COR-L47 (cell line): ENCODE data around the gene DCLRE1B.

Experiments
- DNase-seq: peaks from one replicate; lab custom pipeline; 2025; lab: John Stamatoyannopoulos, UW

Gene DCLRE1B

DNA sequence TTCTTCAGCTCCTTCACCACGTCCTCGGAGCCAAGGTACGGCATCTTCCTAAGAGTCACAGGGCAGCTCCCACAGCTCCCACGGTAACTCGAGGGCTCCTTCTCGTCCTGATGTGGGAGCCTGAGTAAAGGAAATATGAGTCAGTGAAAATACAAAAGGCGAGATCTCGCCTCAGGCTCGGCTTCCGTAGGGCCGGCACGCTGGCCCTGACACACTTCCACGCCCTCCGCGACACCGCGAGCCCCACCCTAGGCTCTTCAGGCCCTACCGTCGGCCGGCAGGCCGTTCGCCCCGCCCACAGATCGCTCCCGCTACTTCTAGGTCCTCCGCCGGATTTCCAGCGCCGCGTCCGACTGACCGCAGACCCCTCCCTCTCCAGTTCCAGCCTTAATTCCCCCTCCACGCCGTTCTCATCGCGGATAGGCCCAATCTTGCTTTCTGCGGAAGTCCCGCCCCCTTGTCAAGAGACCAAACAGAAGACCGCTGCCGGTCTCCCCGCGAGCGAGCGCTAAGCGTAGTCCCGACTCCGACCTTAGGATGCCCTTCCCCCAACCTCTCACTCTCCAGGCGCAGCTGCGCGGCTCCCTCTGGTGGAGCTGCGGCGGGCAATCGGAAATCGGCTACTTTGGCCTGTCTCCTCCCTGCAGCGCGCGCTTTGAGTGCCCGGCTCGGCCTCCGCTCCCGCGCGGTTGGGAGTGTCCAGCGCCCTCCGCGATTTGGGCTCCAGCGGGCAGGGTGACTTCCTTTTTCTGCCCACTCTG is at the start of gene DCLRE1B, which contains the start of gene AP4B1:
Gene DCLRE1B, plus strand, starts transcription at position 653 of the 761 bp plus-strand sequence. CDS start 261 bp downstream, outside the sequence.
Gene AP4B1, minus strand, starts transcription at position 126 of the 761 bp plus-strand sequence. Its CDS starts 82 bp downstream, at position 44.
- DNase-seq, result peak; percentile 100

DNA sequence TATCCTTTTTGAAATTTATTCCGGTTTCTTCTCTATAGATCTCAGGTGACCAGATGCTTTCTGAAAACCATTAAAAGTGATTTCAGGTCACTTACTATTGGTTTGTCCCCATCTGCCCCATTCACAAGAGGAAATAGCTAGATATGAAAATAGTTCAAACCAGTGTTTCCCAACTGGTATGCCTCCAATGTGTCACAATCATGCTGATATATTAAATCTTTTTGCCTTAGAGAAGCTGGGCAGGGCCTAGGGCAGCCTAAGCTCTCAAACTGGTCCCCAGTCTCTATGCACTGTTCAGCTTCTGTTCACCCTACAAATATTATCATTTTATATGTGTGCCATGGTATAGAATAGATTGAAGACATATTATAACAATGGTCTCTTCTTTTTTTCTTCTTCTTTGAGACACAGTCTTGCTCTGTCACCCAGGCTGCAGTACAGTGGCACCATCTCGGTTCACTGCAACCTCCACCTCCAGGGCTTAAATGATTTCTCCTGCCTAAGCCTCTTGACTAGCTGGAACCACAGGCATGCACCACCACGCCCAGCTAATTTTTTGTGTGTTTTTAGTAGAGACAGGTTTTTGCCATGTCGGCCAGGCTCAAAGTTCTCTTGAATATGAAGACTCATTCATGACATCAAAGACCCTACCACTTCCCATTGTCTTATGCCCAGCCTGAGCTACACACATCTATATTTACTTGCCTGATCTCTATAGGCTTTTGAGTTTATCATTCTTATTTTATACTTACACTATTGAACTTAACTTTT is 49.3 kb upstream of the DCLRE1B start:
- DNase-seq, result no peak

DNA sequence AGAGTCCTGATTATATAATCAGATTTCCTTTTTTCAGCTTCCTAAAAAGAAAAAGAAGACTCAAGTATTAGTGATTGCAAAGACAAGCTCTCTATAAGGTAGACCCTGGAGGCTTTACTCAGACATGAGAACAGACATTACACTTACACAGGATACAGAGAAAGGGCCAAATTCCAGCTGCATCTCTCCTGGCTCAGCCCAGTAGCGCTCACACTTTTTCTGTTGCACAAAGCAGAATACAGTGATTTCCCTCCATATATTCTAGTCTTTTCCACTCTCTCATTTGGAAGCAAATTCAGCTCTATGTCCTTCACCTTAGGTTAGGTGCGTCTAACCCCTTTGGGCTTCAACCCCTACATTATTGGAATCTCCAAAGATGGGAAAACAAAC is 48.7 kb upstream of the DCLRE1B start:
- DNase-seq, result no peak

DNA sequence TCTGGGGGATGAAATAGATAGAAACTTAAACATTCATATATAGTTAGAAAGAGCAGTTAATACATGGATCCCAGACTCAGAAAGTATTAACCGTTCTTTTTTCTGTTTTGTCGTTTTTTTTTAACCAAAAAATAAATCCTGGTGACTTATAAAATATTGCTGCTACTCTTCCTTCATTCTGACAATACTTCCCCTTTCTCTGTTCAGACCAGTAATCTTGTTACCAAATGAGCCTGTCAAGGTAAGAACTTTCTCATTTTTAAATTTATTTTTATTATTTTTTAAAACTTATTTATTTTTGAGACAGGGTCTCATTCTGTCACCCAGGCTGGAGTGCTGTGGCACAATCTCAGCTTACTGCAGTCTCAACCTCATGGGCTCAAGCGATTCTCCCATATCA is 47.4 kb upstream of the DCLRE1B start:
- DNase-seq, result no peak

DNA sequence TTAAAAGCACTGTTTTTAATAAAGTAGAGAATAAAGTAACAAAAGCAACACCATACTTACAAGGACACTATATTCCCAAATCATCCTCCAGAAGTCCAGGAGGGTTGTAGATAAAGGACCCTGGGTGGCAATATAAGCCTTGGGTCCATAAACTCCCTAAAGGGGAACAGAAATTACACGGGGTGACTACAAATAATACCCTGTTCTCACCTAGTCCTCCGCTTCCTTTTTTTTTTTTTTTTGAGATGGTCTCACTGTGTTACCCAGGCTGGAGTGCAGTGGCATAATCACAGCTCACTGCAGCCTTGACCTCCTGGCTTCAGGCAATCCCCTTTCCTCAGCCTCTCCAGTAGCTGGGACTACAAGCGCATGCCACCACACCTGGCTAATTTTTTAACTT is 46.7 kb upstream of the DCLRE1B start:
- no peak for DNase-seq

DNA sequence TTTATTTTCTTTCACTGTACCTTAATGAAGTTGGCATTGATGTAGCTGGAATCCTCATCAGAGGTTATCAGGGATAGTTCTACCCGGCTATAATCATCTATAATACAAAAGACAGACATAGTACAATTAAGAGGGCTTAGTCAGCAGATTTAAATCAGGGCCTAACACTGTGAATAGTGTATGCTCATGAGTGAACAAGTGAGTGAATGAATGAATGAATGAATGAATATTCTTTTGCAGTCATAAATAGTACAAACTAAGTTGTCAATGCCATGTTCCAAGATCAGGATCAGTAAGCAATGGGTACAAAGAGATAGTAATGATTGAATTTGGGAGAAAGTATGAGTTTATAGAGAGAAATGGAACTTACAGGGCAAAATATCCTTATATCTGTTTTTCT is 46.1 kb upstream of the DCLRE1B start:
- DNase-seq, result no peak

DNA sequence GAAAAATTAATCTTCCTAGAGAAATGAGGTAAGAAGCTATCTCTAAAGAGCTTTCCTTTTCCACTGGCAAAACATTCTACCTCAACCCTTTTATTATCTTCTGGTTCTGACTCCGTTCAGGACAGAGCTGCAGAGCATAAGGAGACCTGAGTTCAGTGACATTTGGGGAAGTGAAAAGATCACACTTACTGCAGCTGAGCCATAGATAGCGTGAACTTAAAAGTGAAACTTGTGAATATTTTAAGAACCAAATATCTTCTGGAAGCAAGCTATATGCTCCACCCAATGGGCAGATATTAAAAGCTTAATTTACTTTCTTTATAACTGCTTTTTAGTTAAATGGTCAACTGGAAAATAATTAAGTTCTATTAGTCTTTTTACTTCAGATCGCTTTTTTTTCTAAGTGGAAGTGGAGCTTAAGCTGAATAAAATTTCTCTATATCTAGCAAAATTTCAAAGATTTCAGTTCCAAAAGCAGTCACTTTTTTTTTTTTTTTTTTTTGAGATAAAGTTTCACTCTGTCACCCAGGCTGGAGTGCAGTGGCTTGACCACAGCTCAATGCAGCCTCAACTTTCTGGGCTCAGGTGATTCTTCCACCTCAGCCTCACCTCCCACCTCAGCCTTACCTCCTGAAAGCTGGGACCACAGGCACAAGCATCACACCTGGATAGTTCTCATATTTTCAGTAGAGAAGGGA is 45.5 kb upstream of the DCLRE1B start:
- no peak for DNase-seq

DNA sequence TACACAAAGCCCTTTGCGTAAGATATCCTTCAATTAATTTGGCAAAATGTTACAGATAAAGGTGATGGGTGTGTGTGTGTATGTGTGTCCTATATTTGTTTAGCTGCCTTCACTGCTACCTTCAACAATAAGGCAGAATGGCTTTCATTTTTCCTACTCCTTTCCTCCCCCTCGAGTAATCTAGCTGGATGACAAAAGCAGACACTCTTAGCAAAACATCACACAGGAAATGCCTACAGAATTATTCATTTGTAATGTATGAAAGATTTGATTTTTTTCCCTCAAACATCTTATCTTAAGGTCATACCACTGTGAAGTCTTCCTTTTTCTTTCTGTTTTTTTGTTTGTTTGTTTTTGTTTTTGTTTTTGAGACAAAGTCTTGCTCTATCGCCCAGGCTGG is 44.2 kb upstream of the DCLRE1B start:
- no peak for DNase-seq

DNA sequence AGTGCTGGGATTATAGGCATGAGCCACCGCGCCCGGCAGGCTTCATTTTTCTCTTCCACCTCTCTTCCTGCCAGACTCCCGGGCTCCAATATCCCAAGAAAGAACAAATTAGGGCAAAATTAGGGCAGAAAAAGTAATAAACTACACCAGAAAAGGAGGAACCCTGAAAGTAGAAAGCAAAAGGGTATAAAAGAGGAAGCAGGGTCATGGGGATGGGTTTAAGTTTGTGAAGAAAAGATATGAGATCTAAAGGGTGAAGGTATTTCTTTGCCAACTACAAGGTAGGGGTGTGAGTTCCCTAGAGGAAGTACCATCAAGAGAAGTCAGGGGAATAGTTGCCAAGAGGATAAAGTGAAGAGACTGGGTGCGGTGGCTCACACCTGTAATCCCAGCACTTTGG is 43.5 kb upstream of the DCLRE1B start:
- no peak for DNase-seq

DNA sequence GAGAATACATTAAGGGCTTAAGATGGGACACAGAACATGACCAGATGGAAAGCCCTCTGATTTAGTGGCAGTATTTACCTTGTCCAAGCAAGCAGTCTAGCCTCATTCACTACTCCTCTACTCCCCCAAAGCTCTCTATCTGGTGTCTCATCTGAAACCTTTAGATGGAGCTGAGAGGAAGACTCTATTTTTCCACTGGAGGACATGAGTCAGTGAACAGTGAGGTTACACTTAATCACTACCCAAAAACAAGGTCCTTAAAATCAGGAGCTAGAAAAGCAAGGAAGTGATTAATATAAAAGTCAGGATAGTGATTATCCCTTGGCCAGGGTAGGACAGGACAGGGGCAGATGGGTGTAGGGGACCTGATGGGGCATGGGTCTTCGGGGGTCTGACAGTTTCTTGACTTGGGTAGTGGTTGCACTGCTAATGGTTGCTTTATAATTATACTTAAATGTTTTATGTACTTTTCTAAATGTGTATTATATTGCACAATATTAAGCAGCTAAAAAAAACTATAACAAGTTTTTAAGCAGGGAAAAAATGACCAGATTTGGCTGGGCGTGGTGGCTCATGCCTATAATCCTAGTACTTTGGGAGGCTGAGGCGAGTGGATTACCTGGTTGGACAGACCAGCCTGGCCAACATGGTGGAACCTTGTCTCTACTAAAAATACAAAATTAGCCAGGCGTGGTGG is 36.6 kb upstream of the DCLRE1B start:
- DNase-seq, result no peak

DNA sequence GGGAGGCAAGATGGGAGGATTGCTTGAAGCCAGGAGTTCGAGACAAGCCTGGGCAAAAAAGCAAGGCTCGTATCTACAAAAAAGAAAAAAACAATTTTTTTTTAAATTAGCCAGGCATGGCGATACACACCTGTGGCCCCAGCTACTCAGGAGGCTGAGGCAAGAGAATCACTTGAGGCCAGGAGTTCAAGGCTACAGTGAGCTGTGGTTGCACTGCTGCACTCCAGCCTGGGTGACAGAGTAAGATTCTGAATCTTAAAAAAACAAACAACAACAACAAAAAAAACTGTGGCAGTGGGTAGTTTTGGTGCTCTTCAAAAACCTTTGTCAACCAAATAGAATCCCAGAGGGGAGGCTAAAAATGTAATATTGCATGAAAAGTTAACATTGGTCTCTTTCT is 34.3 kb upstream of the DCLRE1B start:
- DNase-seq, result no peak

DNA sequence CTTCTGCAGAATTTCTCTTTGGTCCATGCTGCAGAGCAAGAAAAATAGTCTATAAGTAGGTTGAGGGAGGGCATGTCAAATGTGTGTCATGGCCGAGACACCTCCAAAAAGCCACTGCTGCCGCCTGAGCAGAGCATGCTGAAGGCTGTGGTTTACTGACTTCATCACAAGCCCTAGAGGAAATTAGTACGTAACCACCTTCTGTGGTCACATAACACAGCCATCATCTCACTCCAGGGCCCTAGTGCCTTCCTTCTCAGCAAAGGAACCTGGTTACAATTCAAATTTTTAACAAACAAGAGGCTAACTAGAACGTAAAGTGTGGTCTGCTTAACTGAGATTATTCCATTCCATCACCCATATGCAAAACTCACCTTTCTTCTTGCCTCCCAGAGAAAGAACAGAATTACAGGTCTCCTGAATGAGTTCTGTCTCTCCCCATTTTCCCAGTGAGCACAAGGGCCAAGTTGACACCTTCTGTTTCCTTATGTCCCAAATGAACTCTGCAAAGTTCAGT is 33.5 kb upstream of the DCLRE1B start, which contains the start of gene PTPN22:
Gene PTPN22, minus strand, starts transcription at position 116 of the 517 bp plus-strand sequence.
- no peak for DNase-seq

DNA sequence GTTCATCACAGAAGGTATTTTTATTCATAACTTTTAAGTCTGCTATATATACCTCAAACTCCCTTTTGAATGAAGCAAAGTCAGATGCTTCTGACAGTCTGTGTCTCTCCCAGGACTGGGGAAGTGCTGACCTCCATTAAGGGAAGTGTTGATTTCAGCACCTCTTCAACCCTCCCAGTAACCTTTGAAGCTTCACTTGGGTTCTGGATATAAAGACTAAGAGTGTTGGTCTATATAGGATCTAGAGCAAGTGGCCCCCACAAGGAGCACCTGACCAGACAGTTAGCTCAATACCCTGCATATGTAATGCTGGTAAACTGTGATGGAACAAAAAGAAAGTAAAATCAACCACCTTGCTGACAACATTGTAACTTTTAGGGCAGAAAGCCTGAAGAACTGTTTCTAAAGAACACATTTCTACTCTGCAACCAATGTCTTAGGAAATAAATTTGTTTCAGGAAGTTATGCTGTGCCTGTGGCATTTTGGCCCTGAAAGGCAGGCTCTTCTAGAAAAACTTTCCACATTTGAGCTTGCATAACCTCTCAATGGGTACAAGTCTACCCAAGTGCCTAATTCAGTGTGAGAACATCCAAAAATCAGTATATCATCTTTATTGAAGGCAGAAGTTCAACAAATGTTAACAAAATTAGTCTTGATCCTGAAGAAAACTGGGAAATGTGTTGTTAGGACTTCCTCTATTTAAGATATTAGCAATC is 32.7 kb upstream of the DCLRE1B start:
- no peak for DNase-seq

DNA sequence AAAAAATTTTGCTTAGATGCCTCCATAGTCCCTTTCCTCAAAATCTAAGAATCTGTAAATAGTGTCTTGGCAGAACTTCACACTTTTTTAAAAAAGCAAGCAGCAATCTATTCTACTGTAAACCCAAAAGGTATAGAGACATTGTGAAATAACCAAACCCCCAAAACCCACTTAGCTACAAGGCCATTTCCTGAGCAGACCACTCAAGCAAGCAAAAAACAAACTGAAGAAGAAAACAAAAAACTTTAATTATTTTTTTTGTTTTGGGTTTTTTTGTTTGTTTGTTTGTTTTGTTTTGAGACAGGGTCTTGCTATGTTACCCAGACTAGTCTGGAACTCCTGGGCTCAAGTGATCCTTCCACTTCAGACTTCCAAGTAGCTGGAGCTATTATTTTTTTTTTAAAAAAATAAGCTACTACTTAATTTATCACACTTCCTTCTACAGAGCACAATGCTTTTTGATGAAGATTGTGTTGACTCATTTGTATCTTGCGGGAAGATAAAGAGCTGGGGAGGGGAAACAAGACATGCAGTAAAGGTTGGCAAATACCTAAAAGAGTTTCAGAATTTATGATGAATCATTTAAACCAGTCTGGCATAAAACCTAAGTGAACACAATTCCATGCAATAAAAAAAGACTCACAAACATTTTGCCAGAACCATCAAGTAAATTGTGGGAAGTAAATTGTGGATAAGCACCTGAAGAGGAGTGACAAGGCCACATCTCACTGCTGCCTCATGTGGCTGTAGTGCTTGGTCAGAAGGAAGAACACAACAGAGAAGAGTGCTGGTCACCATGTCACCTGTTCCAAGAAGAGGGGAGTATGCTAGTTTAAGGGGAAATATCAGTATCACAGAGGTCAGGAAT is 30.9 kb upstream of the DCLRE1B start:
- DNase-seq, result no peak

DNA sequence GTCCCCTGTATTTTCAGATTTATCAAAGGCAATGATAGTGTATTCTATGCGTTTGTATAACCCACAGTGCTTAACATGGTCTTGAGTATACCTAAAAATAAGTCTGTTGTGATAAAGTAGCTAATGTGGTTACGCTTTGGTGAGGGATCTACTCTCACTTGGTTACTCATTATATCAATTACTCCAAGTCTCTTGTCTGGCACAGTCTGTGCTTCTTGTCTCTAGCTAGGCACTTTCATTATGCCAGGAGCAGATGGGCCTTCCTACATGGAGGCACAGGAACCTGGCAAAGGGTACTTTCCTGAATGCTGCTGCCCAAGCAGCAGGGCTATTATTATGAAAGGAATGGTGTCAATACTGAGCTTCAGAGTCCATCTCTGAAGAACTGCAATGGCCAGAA is 29.4 kb upstream of the DCLRE1B start:
- no peak for DNase-seq

DNA sequence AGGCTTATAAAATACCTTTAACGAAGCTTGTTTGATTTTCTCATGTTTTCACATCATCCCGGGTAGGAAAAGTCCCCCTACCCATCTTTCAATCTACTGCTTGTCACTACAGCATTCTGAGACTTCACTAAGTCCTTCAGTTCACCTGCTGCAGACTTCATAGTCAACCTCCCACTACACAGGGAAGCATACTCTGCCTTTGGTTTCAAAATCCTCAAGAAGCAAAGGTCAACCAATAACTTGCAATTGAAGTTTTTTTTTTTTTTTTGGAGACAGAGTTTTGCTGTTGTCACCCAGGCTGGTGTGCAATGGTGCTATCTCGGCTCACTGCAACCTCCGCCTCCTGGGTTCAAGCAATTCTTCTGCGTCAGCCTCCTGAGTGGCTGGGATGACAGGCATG is 28.9 kb upstream of the DCLRE1B start:
- DNase-seq, result no peak

DNA sequence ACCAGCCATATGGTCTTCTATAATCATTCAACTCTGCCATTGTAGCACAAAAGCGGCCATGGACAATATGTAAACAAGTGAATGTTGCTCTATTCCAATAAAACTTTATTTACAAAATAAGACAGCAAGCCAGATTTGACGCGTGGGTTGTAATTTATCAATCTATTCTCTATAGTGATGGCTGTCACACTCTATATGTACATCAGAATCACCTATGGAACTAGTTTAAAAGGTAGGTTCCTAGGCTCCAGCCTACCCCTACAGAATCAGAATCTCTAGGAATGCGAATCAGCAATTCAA is 25.4 kb upstream of the DCLRE1B start:
- no peak for DNase-seq

DNA sequence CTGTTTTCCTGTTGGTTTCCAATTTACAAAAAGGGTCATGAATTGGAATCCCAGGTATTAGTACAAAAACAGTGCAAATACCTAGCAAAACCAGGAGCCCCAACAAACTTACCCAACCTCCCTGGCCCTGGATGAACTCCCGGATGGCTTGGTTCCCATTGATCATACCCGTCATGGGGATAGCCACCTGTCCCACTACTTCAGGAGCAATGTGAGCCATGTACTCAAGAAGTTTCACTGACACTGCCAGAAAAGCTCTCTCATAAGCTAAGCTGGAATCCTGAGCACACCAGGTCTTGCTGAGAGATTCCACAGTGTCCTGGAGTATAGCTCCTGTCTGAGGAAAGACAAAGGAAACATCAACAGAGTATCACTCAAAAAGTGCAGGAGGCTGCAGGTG is 23.5 kb upstream of the DCLRE1B start:
- no peak for DNase-seq

DNA sequence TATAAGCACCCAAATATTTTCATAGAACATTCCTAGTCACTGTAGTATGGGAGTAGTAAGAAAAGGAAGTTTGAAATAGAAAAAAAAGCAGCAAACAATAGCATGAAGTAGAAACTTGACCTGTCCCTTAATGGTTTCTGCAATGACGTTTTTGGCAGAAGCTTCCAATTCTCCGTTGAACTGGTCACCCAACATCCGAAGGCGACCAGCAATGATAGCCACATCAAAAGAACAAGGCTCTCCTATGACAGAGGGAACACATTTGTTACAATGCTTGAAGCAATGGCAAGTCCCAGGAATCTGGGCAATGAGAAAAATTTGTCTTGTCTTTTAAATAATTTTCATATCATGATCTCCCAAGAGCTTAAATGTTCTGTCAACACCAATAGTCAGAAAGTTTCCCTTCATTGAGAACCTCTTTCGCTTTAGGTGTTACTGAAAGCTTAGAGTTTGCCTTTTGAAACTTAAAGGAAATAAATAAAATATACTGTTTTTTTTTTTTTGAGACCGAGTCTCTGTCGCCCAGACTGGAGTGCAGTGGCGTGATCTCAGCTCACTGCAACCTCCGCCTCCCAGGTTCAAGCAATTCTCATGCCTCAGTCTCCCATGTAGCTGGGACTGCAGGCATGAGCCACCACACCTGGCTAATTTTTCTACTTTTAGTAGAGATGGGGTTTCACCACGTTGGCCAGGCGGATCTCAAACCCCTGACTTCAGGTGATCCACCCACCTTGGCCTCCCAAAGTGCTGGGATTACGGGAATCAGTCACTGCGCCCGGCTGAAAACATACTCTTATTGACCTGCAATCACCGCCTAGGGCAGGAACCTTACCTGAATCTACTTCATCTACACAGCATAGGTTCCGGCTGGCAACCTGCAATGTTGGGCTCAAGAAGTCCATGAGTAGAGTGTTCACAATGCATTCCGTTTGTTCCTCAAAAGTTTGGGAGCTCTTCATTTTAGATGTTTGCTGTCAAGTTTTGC is 18.4 kb upstream of the DCLRE1B start:
- DNase-seq, result no peak
